ENCODE data around the gene SND1.

GRCh38 chr7:128011131-128011661, 359.2 kb downstream of the SND1 start:
- TF ChIP-seq FOS (IDR thresholded peaks at IDR 0.05; ENCODE audit: low read depth, low read length): no peak
- no peak for TF ChIP-seq MXI1 (IDR thresholded peaks at IDR 0.05; ENCODE audit: borderline replicate concordance, low read depth, low read length)
- TF ChIP-seq BHLHE40 (IDR thresholded peaks at IDR 0.05; ENCODE audit: low read depth, low read length): no peak
- TF ChIP-seq, protein P1, sequence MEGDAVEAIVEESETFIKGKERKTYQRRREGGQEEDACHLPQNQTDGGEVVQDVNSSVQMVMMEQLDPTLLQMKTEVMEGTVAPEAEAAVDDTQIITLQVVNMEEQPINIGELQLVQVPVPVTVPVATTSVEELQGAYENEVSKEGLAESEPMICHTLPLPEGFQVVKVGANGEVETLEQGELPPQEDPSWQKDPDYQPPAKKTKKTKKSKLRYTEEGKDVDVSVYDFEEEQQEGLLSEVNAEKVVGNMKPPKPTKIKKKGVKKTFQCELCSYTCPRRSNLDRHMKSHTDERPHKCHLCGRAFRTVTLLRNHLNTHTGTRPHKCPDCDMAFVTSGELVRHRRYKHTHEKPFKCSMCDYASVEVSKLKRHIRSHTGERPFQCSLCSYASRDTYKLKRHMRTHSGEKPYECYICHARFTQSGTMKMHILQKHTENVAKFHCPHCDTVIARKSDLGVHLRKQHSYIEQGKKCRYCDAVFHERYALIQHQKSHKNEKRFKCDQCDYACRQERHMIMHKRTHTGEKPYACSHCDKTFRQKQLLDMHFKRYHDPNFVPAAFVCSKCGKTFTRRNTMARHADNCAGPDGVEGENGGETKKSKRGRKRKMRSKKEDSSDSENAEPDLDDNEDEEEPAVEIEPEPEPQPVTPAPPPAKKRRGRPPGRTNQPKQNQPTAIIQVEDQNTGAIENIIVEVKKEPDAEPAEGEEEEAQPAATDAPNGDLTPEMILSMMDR (conservative IDR thresholded peaks at IDR 0.05; ENCODE audit: low read depth, low read length): no peak
- TF ChIP-seq RAD21 (IDR thresholded peaks at IDR 0.05; ENCODE audit: low read length): no peak
- TF ChIP-seq, protein P2, sequence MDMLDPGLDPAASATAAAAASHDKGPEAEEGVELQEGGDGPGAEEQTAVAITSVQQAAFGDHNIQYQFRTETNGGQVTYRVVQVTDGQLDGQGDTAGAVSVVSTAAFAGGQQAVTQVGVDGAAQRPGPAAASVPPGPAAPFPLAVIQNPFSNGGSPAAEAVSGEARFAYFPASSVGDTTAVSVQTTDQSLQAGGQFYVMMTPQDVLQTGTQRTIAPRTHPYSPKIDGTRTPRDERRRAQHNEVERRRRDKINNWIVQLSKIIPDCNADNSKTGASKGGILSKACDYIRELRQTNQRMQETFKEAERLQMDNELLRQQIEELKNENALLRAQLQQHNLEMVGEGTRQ (IDR thresholded peaks at IDR 0.05; ENCODE audit: low read depth, low read length): no peak
- no peak for TF ChIP-seq MAZ (IDR thresholded peaks at IDR 0.05; ENCODE audit: borderline replicate concordance, low read depth, low read length)
